GM19239 (cell line): ENCODE data around the gene MLLT10.

Source experiments
- DNase-seq: peaks from one replicate; pipeline ENCODE4 v3.0.0; 2011; ENCODE audit warnings: low spot score; ENCODE audit not compliant: insufficient read length
- FAIRE-seq: peaks from 2 replicates; lab custom pipeline; 2011; peaks lifted over from hg19 to GRCh38; lab: Jason Lieb, UNC

Gene MLLT10

GRCh38 chr10:21533467-21534279 is at the start of gene MLLT10:
Gene MLLT10, plus strand, starts transcription at chr10:21534232. Its CDS starts 413 bp downstream, at chr10:21534645.
- FAIRE-seq: no peak

DNA sequence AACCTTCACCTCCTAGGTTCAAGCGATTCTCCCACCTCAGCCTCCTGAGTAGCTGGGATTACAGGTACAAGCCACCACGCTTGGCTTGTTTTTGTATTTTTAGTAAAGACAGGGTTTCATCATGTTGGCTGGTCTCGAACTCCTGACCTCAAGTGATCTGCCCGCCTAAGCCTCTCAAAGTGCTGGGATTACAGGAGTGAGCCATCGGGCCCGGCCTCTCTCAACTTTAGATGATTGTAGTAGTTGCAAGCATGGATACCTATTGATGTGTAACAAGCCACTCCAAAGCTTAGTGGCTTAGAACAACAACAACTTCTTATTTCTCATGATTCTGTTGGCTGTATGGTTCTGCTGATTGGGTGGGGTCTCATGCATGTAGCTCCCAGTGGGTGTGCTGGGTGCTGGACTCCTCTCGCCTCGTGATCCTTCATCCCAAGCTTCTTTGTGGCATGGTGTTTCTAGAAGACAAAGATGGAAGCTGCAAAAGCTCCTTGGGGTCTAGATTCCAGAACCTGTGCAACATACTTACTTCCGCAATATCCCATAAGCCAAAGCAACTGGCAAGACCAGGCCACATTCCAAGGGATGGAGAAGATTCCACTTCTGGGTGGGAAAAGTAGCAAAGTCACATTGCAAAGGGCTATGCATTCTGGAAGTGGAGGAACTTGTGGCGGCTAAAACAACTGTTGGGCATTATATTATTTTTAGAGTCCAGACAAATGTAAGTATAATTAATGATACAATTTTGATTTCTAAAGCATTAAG is 46.4 kb upstream of the MLLT10 start:
- no peak for FAIRE-seq
- no peak for DNase-seq

More at GRCh38 chr10:21533467-21534279, at the start of gene MLLT10:
- DNase-seq: peak; percentile 94

GRCh38 chr10:21488246-21488956 is 45.6 kb upstream of the MLLT10 start:
- FAIRE-seq: no peak
- no peak for DNase-seq

DNA sequence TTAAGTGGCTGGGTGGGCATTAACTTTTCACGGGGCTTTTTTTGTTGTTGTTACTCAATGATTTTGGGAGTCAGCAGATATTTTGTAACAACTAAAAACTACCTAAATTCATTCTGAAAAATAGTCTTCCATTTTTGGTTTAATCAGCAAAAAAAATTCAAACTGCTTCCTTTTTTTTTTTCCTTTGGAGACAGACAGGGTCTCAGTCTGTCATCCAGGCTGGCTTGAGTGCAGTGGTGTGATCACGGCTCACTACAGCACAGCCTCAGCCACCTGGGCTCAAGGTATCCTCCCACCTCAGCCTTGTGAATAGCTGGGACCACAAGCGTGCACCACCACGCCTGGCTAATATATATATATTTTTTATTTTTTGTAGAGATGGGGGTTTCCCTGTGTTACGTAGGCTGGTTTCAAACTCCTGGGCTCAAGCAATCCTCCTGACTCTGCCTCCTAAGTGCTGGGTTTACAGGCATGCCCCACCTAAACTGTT is 45.0 kb upstream of the MLLT10 start:
- no peak for DNase-seq
- no peak for FAIRE-seq

DNA sequence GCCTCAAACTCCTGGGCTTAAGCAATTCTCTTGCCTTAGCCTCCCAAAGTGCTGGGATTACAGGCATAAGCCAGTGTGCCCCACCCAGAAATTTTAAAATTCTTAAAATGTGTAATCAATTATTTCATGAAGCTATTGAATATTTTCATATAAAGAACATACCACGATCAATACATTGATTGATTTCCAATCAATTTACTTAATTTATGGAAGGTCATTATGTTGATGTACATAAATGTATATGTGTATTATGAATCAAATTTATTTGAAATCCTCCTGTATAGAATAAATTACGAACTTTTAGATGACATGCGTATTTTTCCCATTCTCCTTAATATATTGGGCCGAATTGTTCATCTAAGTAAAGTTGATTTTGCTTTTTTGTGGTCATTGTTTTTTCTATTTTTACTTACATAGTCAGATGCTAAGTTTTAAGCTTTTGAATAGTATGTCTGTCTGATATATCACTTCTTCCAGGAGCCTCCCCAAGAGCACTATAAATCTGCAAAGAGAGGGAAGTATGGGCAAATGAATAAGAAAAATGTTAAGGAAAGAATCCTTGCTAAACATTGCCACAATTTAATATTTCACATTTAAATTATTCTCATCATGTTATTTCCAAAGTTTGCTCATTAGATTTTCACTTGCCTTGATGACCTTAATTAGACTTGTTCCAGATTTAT is 43.9 kb upstream of the MLLT10 start:
- no peak for DNase-seq
- no peak for FAIRE-seq

- DNase-seq (no peak), FAIRE-seq (no peak)
Measured at GRCh38 chr10:21490711-21491105, 43.3 kb upstream of the MLLT10 start.

DNA sequence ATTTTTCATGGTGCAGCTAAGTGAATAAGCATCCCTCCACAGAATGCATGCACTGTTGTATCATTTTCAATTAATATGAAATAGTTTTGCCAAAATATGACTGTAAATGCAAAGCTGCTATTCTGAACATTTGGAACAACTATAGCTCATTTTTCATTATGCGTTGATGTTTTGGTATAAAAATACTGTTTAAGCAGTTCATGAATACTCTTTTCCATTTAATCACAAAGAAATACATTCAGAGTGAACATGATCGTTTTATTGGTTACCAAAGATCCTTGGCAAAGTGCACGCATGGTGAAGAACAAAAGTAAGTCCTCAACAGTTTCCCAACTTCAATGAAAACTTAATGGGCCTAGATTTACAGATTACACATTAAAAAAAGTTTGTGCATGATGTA is 41.6 kb upstream of the MLLT10 start:
- DNase-seq (no peak), FAIRE-seq (no peak)

GRCh38 chr10:21493784-21494183 is 40.2 kb upstream of the MLLT10 start:
- no peak for FAIRE-seq
- no peak for DNase-seq

DNA sequence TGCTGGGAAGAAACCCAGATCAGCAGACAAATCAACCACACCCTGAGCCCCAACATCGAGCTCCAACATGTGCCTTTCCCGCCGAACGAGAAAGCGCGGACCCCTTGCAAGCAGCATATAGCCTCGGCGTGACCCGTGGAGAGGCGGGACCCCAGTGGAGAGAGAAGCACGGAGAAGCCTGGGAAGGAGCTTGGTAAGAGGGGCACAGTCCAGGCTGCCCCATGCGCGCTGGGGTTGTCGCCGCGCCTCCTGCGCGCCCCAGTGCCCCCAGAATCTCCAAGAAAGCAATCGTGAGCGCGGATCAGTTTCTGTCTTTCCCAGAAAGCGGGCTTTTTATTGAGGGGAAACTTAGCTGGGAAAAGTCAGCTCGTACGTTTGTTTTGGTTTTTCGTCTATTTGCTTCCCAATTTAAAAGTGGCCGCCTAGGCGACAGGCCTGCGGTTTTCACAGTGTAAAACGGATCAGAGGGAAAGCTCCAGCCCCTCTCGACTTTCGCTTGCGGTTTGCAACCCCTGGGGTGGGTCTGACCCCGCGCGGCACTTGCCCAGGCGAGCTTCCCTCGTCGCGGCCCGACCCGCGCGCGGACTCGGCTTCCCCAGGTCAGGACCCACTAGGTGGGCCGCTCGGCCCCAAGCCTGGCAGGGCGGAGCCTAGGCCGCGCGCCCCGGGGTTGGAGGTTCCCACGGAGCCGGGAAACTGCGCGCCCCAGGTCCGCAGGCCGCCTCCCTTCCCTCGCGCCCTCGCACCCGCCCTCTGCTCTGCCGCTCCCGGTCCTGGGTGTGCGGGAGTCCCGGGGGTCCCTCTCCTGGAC is 39.6 kb upstream of the MLLT10 start:
- FAIRE-seq (peak; percentile 55), DNase-seq (no peak)

- FAIRE-seq: no peak
- DNase-seq: no peak
Measured at GRCh38 chr10:21495002-21495751, 38.9 kb upstream of the MLLT10 start.

DNA sequence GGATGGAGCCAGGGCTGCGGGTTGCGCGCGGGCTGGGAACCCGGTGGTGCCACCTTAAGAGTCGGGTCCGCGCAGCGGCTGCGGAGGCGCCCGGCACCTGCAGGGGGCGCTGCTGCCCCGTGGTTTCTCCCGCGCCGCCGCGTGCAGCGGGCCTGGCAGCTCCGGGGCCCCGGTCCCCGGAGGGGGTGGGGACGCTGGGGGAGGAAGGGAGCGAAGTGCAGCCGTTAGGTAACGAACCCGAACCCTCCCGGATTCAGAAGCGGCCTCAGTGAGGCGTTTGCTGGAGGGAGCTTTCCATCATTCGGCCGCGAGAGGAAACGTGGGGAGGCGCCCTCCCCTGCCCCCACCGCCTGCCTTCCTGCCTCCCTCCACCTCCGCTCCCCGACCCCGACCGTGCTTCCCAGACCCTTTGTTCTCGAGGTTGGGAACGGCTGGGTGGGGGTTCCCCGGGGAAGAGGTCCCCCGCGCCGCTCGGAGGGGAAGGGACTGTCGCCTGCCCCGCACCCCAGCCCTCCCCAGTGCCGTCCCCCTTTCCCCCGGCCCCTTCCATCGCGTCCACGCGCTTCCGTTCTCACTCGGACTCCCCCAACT is 38.2 kb upstream of the MLLT10 start:
- DNase-seq: peak; percentile 90
- FAIRE-seq: peak; percentile 83

GRCh38 chr10:21496343-21497176 is 37.5 kb upstream of the MLLT10 start:
- DNase-seq (no peak), FAIRE-seq (peak; percentile 80)

DNA sequence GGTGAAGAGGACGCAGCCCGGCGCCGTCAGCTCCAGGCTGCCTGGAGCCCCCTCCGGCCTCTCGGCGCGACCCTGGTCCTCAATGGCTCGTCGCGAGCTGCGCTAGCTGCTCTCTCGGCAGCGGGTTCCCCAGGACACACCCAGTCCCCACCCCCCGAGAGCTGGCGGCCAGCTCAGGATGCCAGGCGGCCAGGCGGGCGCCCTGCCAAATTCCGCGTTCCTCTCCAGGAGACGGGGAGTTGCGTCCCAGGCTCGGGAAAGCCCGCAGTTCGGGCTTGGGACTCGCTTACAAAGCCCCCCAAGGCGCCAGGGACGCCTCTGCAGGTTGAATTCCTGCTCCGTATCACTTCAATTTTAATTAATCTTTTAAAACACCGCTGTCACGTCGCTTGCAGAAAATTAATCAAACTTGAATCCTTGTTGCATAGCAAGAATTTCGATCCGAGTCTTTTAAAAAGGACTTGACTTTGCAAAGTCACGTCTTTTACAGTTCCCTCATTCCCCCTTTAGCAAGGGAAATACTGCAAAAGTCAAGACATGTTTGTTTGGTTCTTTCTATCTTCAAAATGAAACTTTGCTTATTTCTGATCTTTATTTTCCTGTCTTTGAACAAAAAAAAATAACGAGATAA is 36.7 kb upstream of the MLLT10 start:
- no peak for DNase-seq
- no peak for FAIRE-seq

DNA sequence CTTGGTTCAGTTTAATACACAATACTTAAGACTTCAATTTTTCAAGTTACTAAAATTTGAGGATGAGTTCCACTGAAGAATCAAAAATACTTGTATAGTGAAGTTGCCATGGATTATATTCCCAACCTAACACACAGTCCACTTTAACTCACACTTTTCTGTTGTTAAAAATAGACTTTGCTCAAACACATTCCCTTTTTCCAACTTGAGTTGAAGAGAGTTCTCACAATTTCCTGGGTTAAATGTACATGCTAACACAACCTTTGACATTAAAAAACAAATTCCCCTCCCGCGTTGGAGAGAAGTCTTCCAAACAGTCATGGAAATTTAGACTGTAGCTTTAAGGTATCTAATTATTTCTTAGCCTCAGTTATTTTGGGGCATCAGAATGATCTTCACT is 35.7 kb upstream of the MLLT10 start:
- no peak for FAIRE-seq
- no peak for DNase-seq

DNA sequence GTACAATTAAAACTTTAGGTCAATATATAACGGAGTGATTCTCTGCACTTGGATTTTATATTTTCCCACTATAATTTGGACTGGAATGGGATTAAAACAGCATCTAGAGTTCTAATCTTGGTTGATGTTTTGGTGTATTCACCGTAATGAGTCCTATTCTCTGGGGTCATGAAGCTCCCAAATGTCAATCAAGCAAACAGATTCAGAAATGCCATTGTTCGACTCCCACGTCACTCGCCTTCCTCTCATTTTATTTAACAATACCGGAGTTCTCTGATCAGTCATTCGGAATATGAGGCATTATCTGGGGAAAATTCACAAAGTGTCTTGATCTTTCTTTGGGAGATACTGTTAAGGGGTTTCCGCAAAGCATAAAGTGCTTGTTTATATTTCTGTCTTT is 35.0 kb upstream of the MLLT10 start:
- DNase-seq: no peak
- FAIRE-seq: no peak

DNA sequence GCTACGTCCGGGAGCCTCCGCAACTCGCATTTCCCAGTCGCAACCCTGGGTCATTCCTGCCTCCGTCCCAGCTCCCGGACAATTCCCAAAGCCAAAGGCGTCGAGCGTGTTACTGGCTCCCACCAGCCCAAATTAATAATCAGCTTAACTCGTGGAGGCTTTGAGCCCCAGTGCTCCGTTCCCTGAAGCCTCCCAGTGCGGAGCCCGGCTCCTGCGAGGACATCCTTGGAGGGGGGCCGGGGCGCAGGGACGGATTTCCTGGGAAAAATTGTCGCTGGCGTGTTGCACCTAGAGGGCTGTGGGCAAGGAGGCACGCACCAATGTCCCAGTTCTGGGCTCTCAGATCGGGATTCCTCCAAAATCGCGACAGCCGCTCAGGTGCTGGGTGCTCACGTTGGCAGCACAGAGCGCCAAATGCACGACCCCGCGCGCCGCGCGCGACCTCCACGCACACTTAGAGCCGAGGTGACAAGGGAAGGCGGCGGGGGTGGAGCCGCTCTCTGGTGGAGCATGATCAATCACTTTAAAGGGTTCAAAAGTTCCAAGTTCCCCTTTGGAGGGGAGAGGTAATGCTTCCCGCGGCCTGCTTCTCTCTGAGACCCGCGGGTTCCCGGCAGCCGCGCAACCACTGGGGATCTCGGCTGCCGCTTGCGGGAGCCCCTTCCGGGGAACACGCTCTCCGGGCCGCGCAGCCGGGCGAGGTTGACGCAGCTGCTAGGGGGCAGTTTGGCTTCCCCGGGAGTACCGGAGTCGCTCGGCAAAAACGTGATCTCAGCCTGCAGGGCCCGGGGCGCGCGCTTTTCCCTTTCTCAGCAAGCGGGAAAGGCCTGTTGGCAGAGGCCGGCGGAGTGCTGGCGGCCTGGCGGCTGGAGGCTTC is 34.1 kb upstream of the MLLT10 start:
- FAIRE-seq (no peak), DNase-seq (no peak)
